OCI-LY3 (cell line): ENCODE results near the gene ARHGAP4.

Experiments used
- H2AFZ ChIP-seq: fragments of 200-600, 300-600 bp; shearing (Covaris generic); 2 replicates; pipeline ENCODE4 v1.6.0; 2014; ENCODE audit warnings: antibody characterized with exemption, low read depth, low read length
- H3K27ac ChIP-seq: fragments of 200-600, 300-600 bp; sonication (generic); 2 replicates; pipeline ENCODE4 v1.5.1; 2014; ENCODE audit warnings: mild to moderate bottlenecking, low read length, moderate library complexity, mixed read lengths
- H3K27me3 ChIP-seq: fragments of 200-600, 300-600 bp; sonication (generic); 2 replicates; pipeline ENCODE4 v1.6.1; 2014; ENCODE audit warnings: low read depth, low read length, mixed read lengths
- H3K36me3 ChIP-seq: fragments of 200-600, 300-600 bp; sonication (generic); replicated peaks from 2 replicates; pipeline ENCODE3; 2014; ENCODE audit warnings: low read depth, low read length, mixed read lengths
- H3K4me1 ChIP-seq: fragments of 300-600, 200-600 bp; sonication (generic); 2 replicates; pipeline ENCODE4 v1.6.1; 2014; ENCODE audit warnings: low read length, mixed read lengths
- H3K4me2 ChIP-seq: fragments of 200-600, 300-600 bp; sonication (generic); 2 replicates; pipeline ENCODE4 v1.6.1; 2014; ENCODE audit warnings: low read length, mixed read lengths
- H3K4me3 ChIP-seq: fragments of 300-600, 200-600 bp; sonication (generic); 2 replicates; pipeline ENCODE4 v1.5.1; 2014; ENCODE audit warnings: antibody characterized with exemption, mild to moderate bottlenecking, low read length, moderate library complexity
- H3K79me2 ChIP-seq: fragments of 300-600, 200-600 bp; shearing (Covaris generic); 2 replicates; pipeline ENCODE4 v1.6.1; 2014; ENCODE audit warnings: mild to moderate bottlenecking, low read length, mixed read lengths
- H3K9ac ChIP-seq: fragments of 300-600, 200-600 bp; shearing (Covaris generic); 2 replicates; pipeline ENCODE4 v1.6.0; 2014; ENCODE audit warnings: mild to moderate bottlenecking, low read length, moderate library complexity
- H3K9me3 ChIP-seq: fragments of 200-600, 300-600 bp; shearing (Covaris generic); 2 replicates; pipeline ENCODE4 v1.6.1; 2014; ENCODE audit warnings: low read length, mixed read lengths; ENCODE audit not compliant: insufficient read depth
- H4K20me1 ChIP-seq: fragments of 200-600, 300-600 bp; sonication (generic); 2 replicates; pipeline ENCODE4 v1.6.1; 2016; ENCODE audit warnings: low read length, mixed read lengths; ENCODE audit not compliant: insufficient read depth
- CTCF ChIP-seq: fragments of 200-600, 300-600 bp; sonication (generic); IDR thresholded peaks from 2 replicates; pipeline ENCODE4 v1.5.1; 2014; ENCODE audit warnings: antibody characterized with exemption, low read length, low read depth
- EZH2phosphoT487 ChIP-seq: fragments of 200-600 bp; shearing (Covaris generic); IDR thresholded peaks from 2 replicates; pipeline ENCODE4 v1.6.1; 2018; ENCODE audit warnings: antibody characterized with exemption, mixed run types, low read depth

ARHGAP4 gene

GRCh38 chrX:153950127-153950526 lies 24.1 kb upstream of the ARHGAP4 start:
- no peaks in the 10 kb centered on the region for H3K9me3 ChIP-seq
- TF ChIP-seq EZH2phosphoT487 (no peak), CTCF (no peak)
- no peak overlapping the region for H3K9ac ChIP-seq
- no peak overlapping the region for H3K4me3 ChIP-seq
- no peak overlapping the region for H3K4me2 ChIP-seq
- no peaks in the 10 kb centered on the region for H3K27me3 ChIP-seq
- peaks cover 8% of the 10 kb centered on the region; the same call in 1 of the 2 replicates for H3K79me2 ChIP-seq
- peaks cover 50% of the 10 kb centered on the region for H3K36me3 ChIP-seq
- no peak overlapping the region for H2AFZ ChIP-seq
- no peak overlapping the region for H3K27ac ChIP-seq
- H4K20me1 ChIP-seq = no peaks in the 10 kb centered on the region
- peaks cover 11% of the 10 kb centered on the region for H3K4me1 ChIP-seq

DNA sequence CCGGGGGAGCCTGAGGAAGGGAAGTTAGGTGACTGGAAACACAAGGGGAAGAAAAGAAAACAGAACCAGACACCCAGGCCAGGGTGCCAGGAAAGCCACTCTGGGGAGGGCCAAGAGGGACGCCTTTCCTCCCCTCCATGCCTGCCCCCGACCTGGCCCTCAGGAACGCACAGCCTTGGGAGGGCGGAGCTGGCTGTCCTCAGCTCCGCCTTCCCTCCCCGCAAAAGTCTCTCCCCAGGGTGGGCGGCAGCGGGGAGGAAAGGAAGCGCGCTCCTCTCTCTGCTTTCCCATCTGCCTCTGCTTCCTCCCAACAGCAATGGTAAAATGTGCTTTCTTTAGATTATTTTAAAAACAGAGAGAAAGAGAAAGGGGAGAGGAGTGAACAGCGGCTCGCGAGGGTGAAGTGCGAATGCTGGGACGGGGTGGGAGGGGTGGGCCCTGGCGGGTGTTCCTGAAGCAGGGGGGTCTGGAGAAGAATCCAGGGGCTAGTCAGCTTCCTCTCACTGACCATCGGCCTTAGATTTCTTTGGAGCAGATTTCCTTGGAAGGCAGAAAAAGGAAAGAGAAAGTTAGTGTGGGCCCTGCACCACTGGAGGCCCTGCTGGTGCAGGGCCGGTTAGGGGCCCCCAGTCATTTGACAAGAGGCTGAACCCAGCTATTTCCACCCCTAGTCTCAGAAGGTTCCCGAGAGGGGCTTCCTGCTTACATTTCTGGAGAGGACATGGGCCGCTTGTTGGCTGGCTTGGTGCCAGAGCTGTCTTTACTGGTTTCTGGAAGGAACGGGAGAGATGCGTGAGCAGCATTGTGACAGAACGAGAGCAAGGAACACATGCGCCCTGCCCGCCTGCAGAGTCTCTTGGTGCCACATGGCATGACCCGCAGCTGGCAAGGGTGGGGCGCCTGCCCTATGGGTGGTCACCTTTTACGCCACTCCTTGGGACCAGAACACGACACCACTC lies 23.1 kb upstream of the ARHGAP4 start:
- Histone ChIP-seq H3K36me3 (peaks cover 45% of the 10 kb centered on the region), H4K20me1 (no peaks in the 10 kb centered on the region), H3K9ac (no peak overlapping the region), H2AFZ (no peak overlapping the region), H3K27me3 (no peaks in the 10 kb centered on the region), H3K9me3 (no peaks in the 10 kb centered on the region), H3K4me2 (no peak overlapping the region), H3K4me3 (no peak overlapping the region), H3K27ac (no peak overlapping the region), H3K79me2 (peaks cover 8% of the 10 kb centered on the region; the same call in 1 of the 2 replicates), H3K4me1 (peaks cover 15% of the 10 kb centered on the region)
- TF ChIP-seq CTCF (no peak), EZH2phosphoT487 (no peak)

GRCh38 chrX:153948002-153948466 lies 22.0 kb upstream of the ARHGAP4 start:
- TF ChIP-seq CTCF (no peak), EZH2phosphoT487 (no peak)
- Histone ChIP-seq H3K36me3 (peaks cover 36% of the 10 kb centered on the region), H3K9me3 (no peaks in the 10 kb centered on the region), H3K79me2 (peaks cover 5% of the 10 kb centered on the region; the same call in 1 of the 2 replicates), H3K4me2 (no peak overlapping the region), H4K20me1 (no peaks in the 10 kb centered on the region), H3K27ac (peak overlapping the region; percentile 43), H3K27me3 (no peaks in the 10 kb centered on the region), H3K4me1 (peaks cover 9% of the 10 kb centered on the region), H3K4me3 (no peak overlapping the region), H2AFZ (no peak overlapping the region), H3K9ac (no peak overlapping the region)

GRCh38 chrX:153947009-153947769 lies 21.1 kb upstream of the ARHGAP4 start:
- H3K27me3 ChIP-seq = no peaks in the 10 kb centered on the region
- H3K9ac ChIP-seq = no peak overlapping the region
- no peak for TF ChIP-seq EZH2phosphoT487
- peak; percentile 85 for TF ChIP-seq CTCF
- no peaks in the 10 kb centered on the region for H4K20me1 ChIP-seq
- H3K27ac ChIP-seq = peak overlapping the region; percentile 43
- H3K79me2 ChIP-seq = no peaks in the 10 kb centered on the region
- H2AFZ ChIP-seq = no peak overlapping the region
- peaks cover 7% of the 10 kb centered on the region for H3K4me1 ChIP-seq
- H3K9me3 ChIP-seq = no peaks in the 10 kb centered on the region
- no peak overlapping the region for H3K4me3 ChIP-seq
- no peak overlapping the region for H3K4me2 ChIP-seq
- H3K36me3 ChIP-seq = peaks cover 28% of the 10 kb centered on the region
